CD14-positive monocyte (primary cell): ENCODE results near the gene BLOC1S2. TPM values are rescaled to one million over a fixed set of nuclear protein-coding genes. Genes with fewer than 3 reads are reported as not detected.

Source experiments
- DNase-seq, 3 donors: peaks; one replicate each; pipeline ENCODE4 v3.0.0-alpha.2; 2011 to 2022
- H2AFZ ChIP-seq: 2 replicates; pipeline ENCODE4 v1.6.0; 2012; ENCODE audit warnings: mild to moderate bottlenecking, low read depth, low read length, inconsistent platforms; ENCODE audit not compliant: insufficient read depth, poor library complexity, severe bottlenecking
- H3K27ac ChIP-seq, 2 donors: 1 replicate in 1 of 2; 2 replicates in 1 of 2; pipeline ENCODE4 v1.5.1; 2012 to 2013; ENCODE audit warnings: low read length in 2 of 2, control low read depth in 1 of 2, inconsistent platforms in 1 of 2, low read depth in 1 of 2, mild to moderate bottlenecking in 1 of 2
- H3K27me3 ChIP-seq, 2 donors: one replicate each; pipeline versions ENCODE4 v1.6.0 to v1.6.1; 2011 to 2013; ENCODE audit warnings: low read length in 2 of 2; ENCODE audit not compliant: control insufficient read depth in 2 of 2, insufficient read depth in 2 of 2
- H3K36me3 ChIP-seq, 2 donors: replicated peaks in 1 of 2; 1 replicate in 1 of 2; 2 replicates in 1 of 2; pipeline versions ENCODE4 v1.5.1 to v1.6.1; 2012 to 2013; ENCODE audit warnings: low read length in 2 of 2, control low read depth in 1 of 2, inconsistent platforms in 1 of 2, mild to moderate bottlenecking in 1 of 2; ENCODE audit not compliant: insufficient read depth in 2 of 2, control insufficient read depth in 1 of 2
- H3K4me1 ChIP-seq, 2 donors: 1 replicate in 1 of 2; 2 replicates in 1 of 2; pipeline versions ENCODE4 v1.5.1 to v1.6.1; 2012 to 2013; ENCODE audit warnings: low read length in 2 of 2, control low read depth in 1 of 2, inconsistent platforms in 1 of 2, mild to moderate bottlenecking in 1 of 2, moderate library complexity in 1 of 2; ENCODE audit not compliant: insufficient read depth in 2 of 2, control insufficient read depth in 1 of 2
- H3K4me2 ChIP-seq: replicated peaks from 2 replicates; pipeline ENCODE3; 2012; ENCODE audit warnings: low read length, moderate library complexity, mild to moderate bottlenecking; ENCODE audit not compliant: poor library complexity, severe bottlenecking; ENCODE audit errors: extremely low read depth
- H3K4me3 ChIP-seq, 3 experiments: fragments of 200-600 bp in 1 of 3; sonication (generic) in 1 of 3; replicated peaks in 1 of 3; 1 replicate in 2 of 3; 2 replicates in 1 of 3; pipeline ENCODE4 v1.5.1; 2011 to 2013; ENCODE audit warnings: low read length in 3 of 3, mild to moderate bottlenecking in 3 of 3, control low read depth in 2 of 3, low read depth in 2 of 3, inconsistent platforms in 1 of 3, moderate library complexity in 1 of 3
- H3K79me2 ChIP-seq: 2 replicates; pipeline ENCODE4 v1.6.0; 2012; ENCODE audit warnings: mild to moderate bottlenecking, control low read depth, inconsistent platforms, low read length, moderate library complexity; ENCODE audit not compliant: insufficient read depth
- H3K9ac ChIP-seq: 2 replicates; pipeline ENCODE4 v1.6.0; 2017; ENCODE audit warnings: low read length, mild to moderate bottlenecking; ENCODE audit not compliant: insufficient read depth, poor library complexity, severe bottlenecking
- H3K9me3 ChIP-seq, 2 donors: replicated peaks in 1 of 2; 1 replicate in 1 of 2; 2 replicates in 1 of 2; pipeline versions ENCODE4 v1.5.1 to v1.6.1; 2012 to 2013; ENCODE audit warnings: low read length in 2 of 2, control low read depth in 1 of 2; ENCODE audit not compliant: control insufficient read depth in 1 of 2, insufficient read depth in 1 of 2
- H4K20me1 ChIP-seq: 2 replicates; pipeline ENCODE4 v1.6.0; 2012; ENCODE audit warnings: mild to moderate bottlenecking, low read length, control low read depth, moderate library complexity; ENCODE audit not compliant: insufficient read depth
- H3K27ac Mint-ChIP-seq, 7 donors: one replicate each; pipeline ENCODE4 v1.8.0; 2020; ENCODE audit warnings: mild to moderate bottlenecking in 7 of 7, mixed read lengths in 7 of 7, moderate library complexity in 6 of 7, inconsistent platforms in 2 of 7
- H3K27me3 Mint-ChIP-seq, 3 donors: one replicate each; pipeline ENCODE4 v1.8.0; 2021 to 2022; ENCODE audit warnings: low read depth in 3 of 3, mild to moderate bottlenecking in 3 of 3, mixed read lengths in 3 of 3, moderate library complexity in 3 of 3, inconsistent platforms in 1 of 3
- H3K36me3 Mint-ChIP-seq, 2 donors: one replicate each; pipeline ENCODE4 v1.8.0; 2020; ENCODE audit warnings: mixed read lengths in 2 of 2, inconsistent platforms in 1 of 2, mild to moderate bottlenecking in 1 of 2
- H3K4me1 Mint-ChIP-seq: one replicate; pipeline ENCODE4 v1.8.0; 2020; ENCODE audit warnings: mild to moderate bottlenecking, mixed read lengths
- H3K4me3 Mint-ChIP-seq, 2 donors: one replicate each; pipeline ENCODE4 v1.8.0; 2020; ENCODE audit warnings: mild to moderate bottlenecking in 2 of 2, mixed read lengths in 2 of 2, moderate library complexity in 1 of 2
- H3K9me3 Mint-ChIP-seq, 7 donors: one replicate each; pipeline ENCODE4 v1.8.0; 2020 to 2022; ENCODE audit warnings: mixed read lengths in 7 of 7, mild to moderate bottlenecking in 6 of 7, moderate library complexity in 6 of 7, inconsistent platforms in 2 of 7
- WGBS: methylation state at CpG from one replicate; pipeline ENCODE4 v1.1.5; 2013; ENCODE audit warnings: missing lambda C conversion rate; ENCODE audit not compliant: insufficient coverage; 5-methylcytosine and 5-hydroxymethylcytosine counted together
- intact Hi-C, 2 donors: fragments of 100-400 bp; cut with micrococcal nuclease; formaldehyde crosslinking; loops; one replicate each; pipeline versions ENCODE4 v1.15.0 to v1.15.1; 2023
- polyA plus RNA-seq, 3 donors: library from polyadenylated mRNA; depleted of rRNA in 1 of 3; unstranded in 2 of 3; stranded (reverse) in 1 of 3; fragments of 300-500 nt in 2 of 3; fragments of >200 nt in 1 of 3; fragmentation: Illumina TruSeq in 2 of 3; gene quantifications; 1 replicate in 2 of 3; 2 replicates in 1 of 3; pipeline ENCODE4 v1.2.3, GENCODE V29; 2012 to 2021
- TF ChIP-seq, protein P1 (sequence below): fragments of 200-600 bp; IDR thresholded peaks from one replicate; pipeline ENCODE4 v1.8.0; 2022; ENCODE audit warnings: antibody characterized with exemption, mild to moderate bottlenecking

The BLOC1S2 gene
- polyA plus RNA-seq, 3 donors, result 37.9 to 142 (median 111) TPM

DNA sequence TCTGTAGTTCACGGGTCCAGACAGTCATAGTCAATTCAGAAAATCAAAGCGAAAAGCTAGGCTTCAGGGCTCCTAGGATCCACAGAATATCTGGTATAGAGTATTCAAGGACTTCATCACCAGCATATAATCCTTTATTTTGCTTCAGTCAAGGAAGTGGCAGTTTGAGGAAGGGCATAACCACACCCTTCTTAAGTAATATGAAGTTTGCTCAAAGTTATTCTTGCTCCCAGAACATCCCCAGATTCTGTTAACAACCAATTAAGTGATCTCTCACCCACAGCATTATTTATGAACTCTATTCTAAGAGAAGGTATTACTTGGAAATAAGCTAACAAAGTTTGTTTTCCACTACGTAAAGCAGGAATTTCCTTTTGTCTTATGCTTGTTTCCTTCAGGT is 32.3 kb downstream of the BLOC1S2 start:
- H3K4me1 Mint-ChIP-seq, result peaks cover 45% of the 10 kb centered on the region
- peaks cover 18% of the 10 kb centered on the region for H3K79me2 ChIP-seq
- peaks cover 32 to 38% of the 10 kb centered on the region in 2 donors for H3K36me3 ChIP-seq
- DNase-seq, result peak in 1 of 3 donors; percentile 33
- no peak overlapping the region for H2AFZ ChIP-seq
- H3K4me2 ChIP-seq, result peak overlapping the region; percentile 52
- H3K27me3 ChIP-seq, result no peaks in the 10 kb centered on the region
- H3K9ac ChIP-seq, result no peak overlapping the region
- TF ChIP-seq, protein P1, sequence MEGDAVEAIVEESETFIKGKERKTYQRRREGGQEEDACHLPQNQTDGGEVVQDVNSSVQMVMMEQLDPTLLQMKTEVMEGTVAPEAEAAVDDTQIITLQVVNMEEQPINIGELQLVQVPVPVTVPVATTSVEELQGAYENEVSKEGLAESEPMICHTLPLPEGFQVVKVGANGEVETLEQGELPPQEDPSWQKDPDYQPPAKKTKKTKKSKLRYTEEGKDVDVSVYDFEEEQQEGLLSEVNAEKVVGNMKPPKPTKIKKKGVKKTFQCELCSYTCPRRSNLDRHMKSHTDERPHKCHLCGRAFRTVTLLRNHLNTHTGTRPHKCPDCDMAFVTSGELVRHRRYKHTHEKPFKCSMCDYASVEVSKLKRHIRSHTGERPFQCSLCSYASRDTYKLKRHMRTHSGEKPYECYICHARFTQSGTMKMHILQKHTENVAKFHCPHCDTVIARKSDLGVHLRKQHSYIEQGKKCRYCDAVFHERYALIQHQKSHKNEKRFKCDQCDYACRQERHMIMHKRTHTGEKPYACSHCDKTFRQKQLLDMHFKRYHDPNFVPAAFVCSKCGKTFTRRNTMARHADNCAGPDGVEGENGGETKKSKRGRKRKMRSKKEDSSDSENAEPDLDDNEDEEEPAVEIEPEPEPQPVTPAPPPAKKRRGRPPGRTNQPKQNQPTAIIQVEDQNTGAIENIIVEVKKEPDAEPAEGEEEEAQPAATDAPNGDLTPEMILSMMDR, result no peak
- H3K4me3 Mint-ChIP-seq, result peak overlapping the region in 1 of 2 donors; percentile 60
- no peaks in the 10 kb centered on the region for H4K20me1 ChIP-seq
- peaks cover 43 to 61% of the 10 kb centered on the region in 2 donors for H3K36me3 Mint-ChIP-seq
- H3K27me3 Mint-ChIP-seq, result no peaks in the 10 kb centered on the region
- 100% methylated on average over 1 of the region's 3 CpGs for WGBS
- intact Hi-C loops, result no loop called here
- H3K9me3 Mint-ChIP-seq, result peaks cover 0 to 2% (median 0%) of the 10 kb centered on the region in 7 donors
- no peaks in the 10 kb centered on the region for H3K9me3 ChIP-seq
- peak overlapping the region; percentile 58 to 77 for H3K27ac ChIP-seq
- peak overlapping the region; percentile 76 to 93 (median 85) for H3K27ac Mint-ChIP-seq
- H3K4me3 ChIP-seq, result peak overlapping the region in 1 of 3 experiments; percentile 36
- peaks cover 49 to 53% of the 10 kb centered on the region in 2 donors for H3K4me1 ChIP-seq

DNA sequence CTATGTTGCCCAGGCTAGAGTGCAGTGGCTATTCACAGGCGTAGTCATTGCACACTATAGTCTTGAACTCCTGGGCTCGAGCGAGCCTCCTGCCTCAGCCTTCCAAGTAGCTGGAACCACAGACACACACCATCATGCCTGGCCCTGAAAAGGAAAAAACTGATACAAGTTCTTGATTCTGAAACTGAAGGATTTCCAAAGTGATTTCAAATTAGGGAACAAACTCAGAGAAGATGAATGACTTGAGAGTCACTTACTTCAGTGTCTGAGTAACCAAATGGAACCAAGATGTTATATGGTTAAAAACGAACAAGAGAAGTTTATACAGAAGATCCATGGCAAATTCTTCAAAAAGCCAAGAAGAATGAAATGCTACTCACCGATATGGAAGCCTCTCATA is 33.4 kb downstream of the BLOC1S2 start:
- H3K4me3 Mint-ChIP-seq, result no peak overlapping the region
- H3K36me3 Mint-ChIP-seq, result peaks cover 46 to 62% of the 10 kb centered on the region in 2 donors
- H3K27me3 Mint-ChIP-seq, result no peaks in the 10 kb centered on the region
- H3K79me2 ChIP-seq, result peaks cover 12% of the 10 kb centered on the region
- H3K4me3 ChIP-seq, result no peak overlapping the region
- DNase-seq, result no peak
- peaks cover 49 to 53% of the 10 kb centered on the region in 2 donors for H3K4me1 ChIP-seq
- TF ChIP-seq, protein P1, result no peak
- no peak overlapping the region for H3K4me2 ChIP-seq
- H3K36me3 ChIP-seq, result peaks cover 42 to 44% of the 10 kb centered on the region in 2 donors
- peaks cover 45% of the 10 kb centered on the region for H3K4me1 Mint-ChIP-seq
- no peaks in the 10 kb centered on the region for H4K20me1 ChIP-seq
- H3K9me3 Mint-ChIP-seq, result peaks cover 0 to 2% (median 0%) of the 10 kb centered on the region in 7 donors
- intact Hi-C loops, result no loop called here
- H3K27ac ChIP-seq, result peak overlapping the region in 1 of 2 donors; percentile 77
- no peaks in the 10 kb centered on the region for H3K9me3 ChIP-seq
- WGBS, result 96% methylated on average over 4 of the region's 5 CpGs
- H3K9ac ChIP-seq, result no peak overlapping the region
- peak overlapping the region; percentile 39 to 89 (median 77) for H3K27ac Mint-ChIP-seq
- no peak overlapping the region for H2AFZ ChIP-seq
- no peaks in the 10 kb centered on the region for H3K27me3 ChIP-seq
